Panc1 (cell line): ENCODE results near the gene BZW1.

Experiments used
- TF ChIP-seq, protein P1 (sequence below): fragments of 450-650 bp; IDR thresholded peaks from 2 replicates; pipeline ENCODE4 v1.5.1; 2017; ENCODE audit warnings: mild to moderate bottlenecking
- TF ChIP-seq, protein P2 (sequence below), 2 experiments: IDR thresholded peaks; 2 replicates each; pipeline ENCODE4 v1.6.1; 2011 to 2012; ENCODE audit warnings: low read depth in 2 of 2, control low read depth in 1 of 2, low read length in 1 of 2, mild to moderate bottlenecking in 1 of 2, moderate library complexity in 1 of 2; ENCODE audit not compliant: insufficient read depth in 1 of 2

DNA sequence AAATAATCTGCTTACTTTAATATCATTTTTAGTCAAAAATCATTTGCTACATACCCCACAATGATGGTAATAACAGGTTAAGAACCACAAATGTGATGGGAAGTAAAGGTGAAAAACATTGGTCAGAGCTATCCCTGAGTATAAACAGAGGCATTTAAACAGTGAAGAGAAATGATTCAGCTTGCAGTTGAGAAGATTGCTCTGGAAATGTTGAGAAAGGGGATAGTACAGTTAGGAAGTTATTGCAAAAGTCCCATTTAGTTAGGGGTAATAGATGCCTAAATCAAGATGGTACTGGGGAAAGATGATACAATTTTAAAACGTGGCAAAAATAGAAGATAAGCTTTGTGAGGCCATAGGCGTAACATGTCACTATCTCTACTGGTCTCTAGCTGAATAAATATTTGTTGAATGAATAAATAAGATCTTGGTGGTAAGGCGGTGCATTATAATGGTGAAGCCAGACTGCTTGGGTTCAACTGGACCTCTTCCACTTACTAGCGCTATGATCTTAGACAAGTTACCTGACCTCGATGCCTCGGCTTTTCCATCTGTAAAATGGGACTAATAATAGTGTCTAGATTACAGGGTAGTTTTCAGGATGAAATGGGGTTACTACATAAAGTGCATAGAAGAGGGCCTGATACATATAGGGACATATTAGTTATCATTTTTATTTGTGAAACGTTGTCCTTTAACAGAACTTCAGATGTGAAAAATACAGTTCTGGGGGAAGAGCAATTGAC lies 2.0 kb upstream of the BZW1 start:
- TF ChIP-seq, protein P1, sequence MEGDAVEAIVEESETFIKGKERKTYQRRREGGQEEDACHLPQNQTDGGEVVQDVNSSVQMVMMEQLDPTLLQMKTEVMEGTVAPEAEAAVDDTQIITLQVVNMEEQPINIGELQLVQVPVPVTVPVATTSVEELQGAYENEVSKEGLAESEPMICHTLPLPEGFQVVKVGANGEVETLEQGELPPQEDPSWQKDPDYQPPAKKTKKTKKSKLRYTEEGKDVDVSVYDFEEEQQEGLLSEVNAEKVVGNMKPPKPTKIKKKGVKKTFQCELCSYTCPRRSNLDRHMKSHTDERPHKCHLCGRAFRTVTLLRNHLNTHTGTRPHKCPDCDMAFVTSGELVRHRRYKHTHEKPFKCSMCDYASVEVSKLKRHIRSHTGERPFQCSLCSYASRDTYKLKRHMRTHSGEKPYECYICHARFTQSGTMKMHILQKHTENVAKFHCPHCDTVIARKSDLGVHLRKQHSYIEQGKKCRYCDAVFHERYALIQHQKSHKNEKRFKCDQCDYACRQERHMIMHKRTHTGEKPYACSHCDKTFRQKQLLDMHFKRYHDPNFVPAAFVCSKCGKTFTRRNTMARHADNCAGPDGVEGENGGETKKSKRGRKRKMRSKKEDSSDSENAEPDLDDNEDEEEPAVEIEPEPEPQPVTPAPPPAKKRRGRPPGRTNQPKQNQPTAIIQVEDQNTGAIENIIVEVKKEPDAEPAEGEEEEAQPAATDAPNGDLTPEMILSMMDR = no peak
- TF ChIP-seq, protein P2, sequence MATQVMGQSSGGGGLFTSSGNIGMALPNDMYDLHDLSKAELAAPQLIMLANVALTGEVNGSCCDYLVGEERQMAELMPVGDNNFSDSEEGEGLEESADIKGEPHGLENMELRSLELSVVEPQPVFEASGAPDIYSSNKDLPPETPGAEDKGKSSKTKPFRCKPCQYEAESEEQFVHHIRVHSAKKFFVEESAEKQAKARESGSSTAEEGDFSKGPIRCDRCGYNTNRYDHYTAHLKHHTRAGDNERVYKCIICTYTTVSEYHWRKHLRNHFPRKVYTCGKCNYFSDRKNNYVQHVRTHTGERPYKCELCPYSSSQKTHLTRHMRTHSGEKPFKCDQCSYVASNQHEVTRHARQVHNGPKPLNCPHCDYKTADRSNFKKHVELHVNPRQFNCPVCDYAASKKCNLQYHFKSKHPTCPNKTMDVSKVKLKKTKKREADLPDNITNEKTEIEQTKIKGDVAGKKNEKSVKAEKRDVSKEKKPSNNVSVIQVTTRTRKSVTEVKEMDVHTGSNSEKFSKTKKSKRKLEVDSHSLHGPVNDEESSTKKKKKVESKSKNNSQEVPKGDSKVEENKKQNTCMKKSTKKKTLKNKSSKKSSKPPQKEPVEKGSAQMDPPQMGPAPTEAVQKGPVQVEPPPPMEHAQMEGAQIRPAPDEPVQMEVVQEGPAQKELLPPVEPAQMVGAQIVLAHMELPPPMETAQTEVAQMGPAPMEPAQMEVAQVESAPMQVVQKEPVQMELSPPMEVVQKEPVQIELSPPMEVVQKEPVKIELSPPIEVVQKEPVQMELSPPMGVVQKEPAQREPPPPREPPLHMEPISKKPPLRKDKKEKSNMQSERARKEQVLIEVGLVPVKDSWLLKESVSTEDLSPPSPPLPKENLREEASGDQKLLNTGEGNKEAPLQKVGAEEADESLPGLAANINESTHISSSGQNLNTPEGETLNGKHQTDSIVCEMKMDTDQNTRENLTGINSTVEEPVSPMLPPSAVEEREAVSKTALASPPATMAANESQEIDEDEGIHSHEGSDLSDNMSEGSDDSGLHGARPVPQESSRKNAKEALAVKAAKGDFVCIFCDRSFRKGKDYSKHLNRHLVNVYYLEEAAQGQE (IDR thresholded peaks at IDR 0.05; ENCODE audit: insufficient read depth in 1 of 2, low read depth in 2 of 2, low read length in 1 of 2) = no peak
